ENCODE results near the gene COL27A1.

DNA sequence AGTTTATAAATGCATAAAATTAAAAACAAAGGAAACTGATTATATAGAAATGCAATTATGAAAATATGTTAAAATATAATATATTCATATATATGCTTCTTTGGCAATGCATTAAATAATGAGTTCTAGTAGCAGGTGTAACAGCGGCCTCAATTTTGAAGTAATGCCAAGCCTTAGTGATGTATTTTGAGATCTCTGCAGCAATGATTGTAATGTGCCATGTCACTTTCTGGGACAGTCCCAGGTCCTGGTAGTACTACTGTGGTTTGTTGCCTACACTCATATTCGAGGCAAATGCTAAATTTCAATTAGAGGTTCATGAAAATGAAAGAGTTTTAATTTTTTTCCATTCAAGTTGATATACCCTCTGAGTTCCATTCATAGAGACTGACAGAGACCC is 91.7 kb downstream of the COL27A1 start:
- TF ChIP-seq, protein P1, sequence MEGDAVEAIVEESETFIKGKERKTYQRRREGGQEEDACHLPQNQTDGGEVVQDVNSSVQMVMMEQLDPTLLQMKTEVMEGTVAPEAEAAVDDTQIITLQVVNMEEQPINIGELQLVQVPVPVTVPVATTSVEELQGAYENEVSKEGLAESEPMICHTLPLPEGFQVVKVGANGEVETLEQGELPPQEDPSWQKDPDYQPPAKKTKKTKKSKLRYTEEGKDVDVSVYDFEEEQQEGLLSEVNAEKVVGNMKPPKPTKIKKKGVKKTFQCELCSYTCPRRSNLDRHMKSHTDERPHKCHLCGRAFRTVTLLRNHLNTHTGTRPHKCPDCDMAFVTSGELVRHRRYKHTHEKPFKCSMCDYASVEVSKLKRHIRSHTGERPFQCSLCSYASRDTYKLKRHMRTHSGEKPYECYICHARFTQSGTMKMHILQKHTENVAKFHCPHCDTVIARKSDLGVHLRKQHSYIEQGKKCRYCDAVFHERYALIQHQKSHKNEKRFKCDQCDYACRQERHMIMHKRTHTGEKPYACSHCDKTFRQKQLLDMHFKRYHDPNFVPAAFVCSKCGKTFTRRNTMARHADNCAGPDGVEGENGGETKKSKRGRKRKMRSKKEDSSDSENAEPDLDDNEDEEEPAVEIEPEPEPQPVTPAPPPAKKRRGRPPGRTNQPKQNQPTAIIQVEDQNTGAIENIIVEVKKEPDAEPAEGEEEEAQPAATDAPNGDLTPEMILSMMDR (conservative IDR thresholded peaks at IDR 0.05; ENCODE audit: low read depth in 2 of 2), result no peak
- TF ChIP-seq EZH2 (IDR thresholded peaks at IDR 0.05; ENCODE audit: low read depth, unreplicated experiment) (no peak), ZNF462 (CRISPR knock-in tag; IDR thresholded peaks at IDR 0.05) (no peak)

All from GM23338 (cell line).